ENCODE results near the gene ARID1B.
A peak's percentile ranks its signal among the peaks of the same experiment; 100 is the strongest.

ARID1B gene

GRCh38 chr6:156957931-156958547 lies 180.9 kb downstream of the ARID1B start:
- intact Hi-C loops (cut with micrococcal nuclease), result no loop called here
- H3K27ac Mint-ChIP-seq, result no peak overlapping the region
- H3K36me3 Mint-ChIP-seq (ENCODE audit: low read depth), result peaks cover 6% of the 10 kb centered on the region
- H3K9me3 Mint-ChIP-seq, result no peaks in the 10 kb centered on the region
- H3K4me1 Mint-ChIP-seq (ENCODE audit: low read depth), result peaks cover 15% of the 10 kb centered on the region
- H3K27me3 Mint-ChIP-seq, result no peaks in the 10 kb centered on the region
- H3K4me3 Mint-ChIP-seq, result no peak overlapping the region

GRCh38 chr6:156960525-156960924 lies 183.3 kb downstream of the ARID1B start:
- Mint-ChIP-seq H3K27me3 (no peaks in the 10 kb centered on the region), H3K9me3 (no peaks in the 10 kb centered on the region), H3K4me3 (no peak overlapping the region), H3K27ac (no peak overlapping the region), H3K4me1 (ENCODE audit: low read depth) (peaks cover 7% of the 10 kb centered on the region), H3K36me3 (ENCODE audit: low read depth) (peaks cover 6% of the 10 kb centered on the region)
- intact Hi-C loops (cut with micrococcal nuclease), result no loop called here

GRCh38 chr6:156961282-156961892 lies 184.2 kb downstream of the ARID1B start:
- Mint-ChIP-seq H3K27me3 (no peaks in the 10 kb centered on the region), H3K27ac (no peak overlapping the region), H3K36me3 (ENCODE audit: low read depth) (peaks cover 6% of the 10 kb centered on the region), H3K4me1 (ENCODE audit: low read depth) (no peaks in the 10 kb centered on the region), H3K9me3 (no peaks in the 10 kb centered on the region), H3K4me3 (no peak overlapping the region)
- intact Hi-C loops (cut with micrococcal nuclease), result no loop called here

GRCh38 chr6:156963712-156964700 lies 186.8 kb downstream of the ARID1B start:
- peaks cover 6% of the 10 kb centered on the region for H3K36me3 Mint-ChIP-seq (ENCODE audit: low read depth)
- intact Hi-C loops (cut with micrococcal nuclease), result no loop called here
- peak overlapping the region; percentile 76 for H3K4me3 Mint-ChIP-seq
- H3K9me3 Mint-ChIP-seq, result no peaks in the 10 kb centered on the region
- H3K4me1 Mint-ChIP-seq (ENCODE audit: low read depth), result peaks cover 7% of the 10 kb centered on the region
- H3K27me3 Mint-ChIP-seq, result no peaks in the 10 kb centered on the region
- H3K27ac Mint-ChIP-seq, result peak overlapping the region; percentile 81

GRCh38 chr6:156967852-156968251 lies 190.7 kb downstream of the ARID1B start:
- no peak overlapping the region for H3K4me3 Mint-ChIP-seq
- no peaks in the 10 kb centered on the region for H3K9me3 Mint-ChIP-seq
- H3K27me3 Mint-ChIP-seq, result no peaks in the 10 kb centered on the region
- intact Hi-C loops (cut with micrococcal nuclease), result no loop called here
- H3K4me1 Mint-ChIP-seq (ENCODE audit: low read depth), result peaks cover 20% of the 10 kb centered on the region
- H3K27ac Mint-ChIP-seq, result no peak overlapping the region
- no peaks in the 10 kb centered on the region for H3K36me3 Mint-ChIP-seq (ENCODE audit: low read depth)

- Mint-ChIP-seq H3K4me1 (ENCODE audit: low read depth) (peaks cover 20% of the 10 kb centered on the region), H3K4me3 (no peak overlapping the region), H3K36me3 (ENCODE audit: low read depth) (no peaks in the 10 kb centered on the region), H3K27ac (no peak overlapping the region), H3K27me3 (no peaks in the 10 kb centered on the region), H3K9me3 (no peaks in the 10 kb centered on the region)
- intact Hi-C loops (cut with micrococcal nuclease), result no loop called here
These were observed 192.1 kb downstream of the ARID1B start for GRCh38 chr6:156969233-156969632.

GRCh38 chr6:156970595-156971112 lies 193.5 kb downstream of the ARID1B start:
- no peaks in the 10 kb centered on the region for H3K36me3 Mint-ChIP-seq (ENCODE audit: low read depth)
- H3K4me3 Mint-ChIP-seq, result no peak overlapping the region
- H3K4me1 Mint-ChIP-seq (ENCODE audit: low read depth), result peaks cover 29% of the 10 kb centered on the region
- peaks cover 8% of the 10 kb centered on the region for H3K9me3 Mint-ChIP-seq
- H3K27me3 Mint-ChIP-seq, result no peaks in the 10 kb centered on the region
- intact Hi-C loops (cut with micrococcal nuclease), result no loop called here
- no peak overlapping the region for H3K27ac Mint-ChIP-seq

- Mint-ChIP-seq H3K27ac (no peak overlapping the region), H3K9me3 (peaks cover 8% of the 10 kb centered on the region), H3K36me3 (ENCODE audit: low read depth) (no peaks in the 10 kb centered on the region), H3K4me3 (no peak overlapping the region), H3K4me1 (ENCODE audit: low read depth) (peaks cover 36% of the 10 kb centered on the region), H3K27me3 (no peaks in the 10 kb centered on the region)
- intact Hi-C loops (cut with micrococcal nuclease), result no loop called here
These were observed 194.1 kb downstream of the ARID1B start for GRCh38 chr6:156971153-156971885.

GRCh38 chr6:156972145-156972544 lies 195.0 kb downstream of the ARID1B start:
- H3K4me3 Mint-ChIP-seq, result no peak overlapping the region
- H3K9me3 Mint-ChIP-seq, result peaks cover 8% of the 10 kb centered on the region
- H3K36me3 Mint-ChIP-seq (ENCODE audit: low read depth), result no peaks in the 10 kb centered on the region
- H3K4me1 Mint-ChIP-seq (ENCODE audit: low read depth), result peaks cover 41% of the 10 kb centered on the region
- intact Hi-C loops (cut with micrococcal nuclease), result no loop called here
- no peaks in the 10 kb centered on the region for H3K27me3 Mint-ChIP-seq
- H3K27ac Mint-ChIP-seq, result no peak overlapping the region

- Mint-ChIP-seq H3K9me3 (peaks cover 8% of the 10 kb centered on the region), H3K27ac (no peak overlapping the region), H3K36me3 (ENCODE audit: low read depth) (no peaks in the 10 kb centered on the region), H3K4me1 (ENCODE audit: low read depth) (peaks cover 45% of the 10 kb centered on the region), H3K27me3 (no peaks in the 10 kb centered on the region), H3K4me3 (no peak overlapping the region)
- intact Hi-C loops (cut with micrococcal nuclease), result no loop called here
These were observed 197.7 kb downstream of the ARID1B start for GRCh38 chr6:156974830-156975261.

- no peak overlapping the region for H3K4me3 Mint-ChIP-seq
- no peaks in the 10 kb centered on the region for H3K36me3 Mint-ChIP-seq (ENCODE audit: low read depth)
- no peaks in the 10 kb centered on the region for H3K27me3 Mint-ChIP-seq
- H3K9me3 Mint-ChIP-seq, result peaks cover 8% of the 10 kb centered on the region
- intact Hi-C loops (cut with micrococcal nuclease), result no loop called here
- no peak overlapping the region for H3K27ac Mint-ChIP-seq
- H3K4me1 Mint-ChIP-seq (ENCODE audit: low read depth), result peaks cover 49% of the 10 kb centered on the region
These were observed 198.2 kb downstream of the ARID1B start for GRCh38 chr6:156975414-156975813.

GRCh38 chr6:156976216-156977127 lies 199.3 kb downstream of the ARID1B start:
- Mint-ChIP-seq H3K27me3 (no peaks in the 10 kb centered on the region), H3K4me1 (ENCODE audit: low read depth) (peaks cover 49% of the 10 kb centered on the region), H3K36me3 (ENCODE audit: low read depth) (no peaks in the 10 kb centered on the region), H3K27ac (no peak overlapping the region), H3K9me3 (peaks cover 8% of the 10 kb centered on the region), H3K4me3 (peak overlapping the region; percentile 57)
- intact Hi-C loops (cut with micrococcal nuclease), result no loop called here
